HG02852 (cell line): Measurements from ENCODE around the gene GPR34.
"Not testable (repeated sequence)": the region's sequence is repeated elsewhere in the genome, so short reads cannot be mapped to it uniquely, and the experiment has no call there.

Source experiments
- ATAC-seq: cut with Tn5 transposase; IDR thresholded peaks from one replicate; pipeline ENCODE4 v1.9.1; 2021; ENCODE audit warnings: mild to moderate bottlenecking, moderate library complexity; ENCODE audit not compliant: unreplicated experiment

GPR34 gene

DNA sequence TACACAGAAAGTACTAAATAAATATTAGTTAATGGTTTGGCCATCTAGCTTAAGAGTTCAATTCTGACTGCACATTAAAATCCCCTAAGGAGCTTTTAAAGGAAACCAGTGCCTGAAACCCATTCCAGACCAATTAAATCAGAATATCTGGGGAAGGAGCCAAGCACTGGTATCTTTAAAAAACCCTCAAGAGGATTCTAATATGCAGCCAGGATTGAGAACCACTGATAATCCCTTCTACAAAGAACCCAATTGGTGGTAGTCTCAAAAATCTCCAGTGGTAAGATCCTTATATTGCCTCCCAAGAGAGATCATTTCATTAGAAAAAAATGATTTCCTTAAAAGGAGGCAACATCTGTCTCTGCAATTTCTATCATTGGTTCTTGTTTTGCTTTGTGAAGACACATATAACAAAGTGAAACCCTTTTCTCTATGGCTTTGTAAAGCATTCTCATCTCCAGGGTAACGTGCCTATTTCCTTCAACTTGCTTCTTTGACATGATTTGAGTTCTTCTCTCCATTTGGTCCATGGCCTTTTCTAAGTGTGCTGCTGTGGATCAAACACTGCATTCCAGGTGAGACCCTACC lies 3.5 kb downstream of the GPR34 start:
- ATAC-seq: no peak

- no peak for ATAC-seq
Measured at GRCh38 chrX:41693024-41693423, 4.3 kb downstream of the GPR34 start.

DNA sequence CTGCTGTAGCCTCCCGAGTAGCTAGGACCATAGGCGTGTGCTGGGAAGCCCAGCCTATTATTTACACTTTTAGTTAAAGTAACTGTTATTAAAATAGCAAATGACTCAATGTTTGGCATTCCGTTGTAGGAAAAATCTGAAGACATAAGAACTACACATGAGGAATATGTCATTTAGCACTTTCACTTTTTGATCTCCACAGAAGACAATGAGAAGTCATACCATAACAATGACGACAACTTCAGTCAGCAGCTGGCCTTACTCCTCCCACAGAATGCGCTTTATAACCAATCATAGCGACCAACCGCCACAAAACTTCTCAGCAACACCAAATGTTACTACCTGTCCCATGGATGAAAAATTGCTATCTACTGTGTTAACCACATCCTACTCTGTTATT lies 6.7 kb downstream of the GPR34 start:
- ATAC-seq: no peak

DNA sequence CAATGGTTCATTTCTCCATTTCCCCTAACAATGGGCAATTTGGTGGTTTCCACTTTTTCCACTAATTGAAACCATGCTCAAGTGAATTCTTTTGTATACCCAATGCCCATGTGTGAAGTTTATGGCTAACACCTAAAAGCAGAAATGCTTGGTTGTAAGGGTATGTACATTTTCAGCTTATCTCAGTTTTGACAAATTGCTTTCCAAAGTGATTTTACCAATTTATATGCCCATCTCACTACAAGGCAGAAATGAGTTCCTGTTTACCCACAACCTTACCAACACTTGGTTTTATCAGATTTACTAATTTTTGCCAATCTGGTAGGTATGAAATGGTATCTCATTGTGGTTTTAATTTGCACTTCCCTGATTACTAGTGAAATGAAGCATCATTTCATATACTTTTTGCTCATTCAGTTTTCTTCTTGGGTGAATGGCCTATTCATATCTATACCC lies 14.8 kb downstream of the GPR34 start:
- no peak for ATAC-seq

- no peak for ATAC-seq
Measured at GRCh38 chrX:41705042-41705441, 16.3 kb downstream of the GPR34 start.

- ATAC-seq: peak; percentile 93
Measured at GRCh38 chrX:41705680-41706374, 17.1 kb downstream of the GPR34 start.

GRCh38 chrX:41707218-41707617 lies 18.4 kb downstream of the GPR34 start:
- no peak for ATAC-seq

DNA sequence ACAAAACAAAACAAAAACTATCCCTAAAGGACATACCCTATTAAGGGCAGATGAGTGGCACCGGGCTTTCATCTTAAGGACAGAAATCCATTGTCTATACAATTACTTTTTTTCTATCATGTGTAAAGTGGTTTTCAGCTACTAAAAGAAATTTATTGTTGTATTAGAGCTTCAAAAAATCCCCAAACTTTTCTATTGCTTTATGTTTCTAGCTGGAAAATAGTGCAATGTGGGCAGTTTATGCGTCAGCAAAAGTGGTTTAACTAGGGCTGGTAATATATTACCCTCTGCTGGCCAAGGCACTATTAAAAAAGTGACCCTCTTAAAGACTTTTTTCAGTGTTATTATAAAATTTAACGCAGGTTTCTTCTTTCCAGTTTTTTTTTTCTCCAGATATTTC lies 19.7 kb downstream of the GPR34 start:
- ATAC-seq: no peak

DNA sequence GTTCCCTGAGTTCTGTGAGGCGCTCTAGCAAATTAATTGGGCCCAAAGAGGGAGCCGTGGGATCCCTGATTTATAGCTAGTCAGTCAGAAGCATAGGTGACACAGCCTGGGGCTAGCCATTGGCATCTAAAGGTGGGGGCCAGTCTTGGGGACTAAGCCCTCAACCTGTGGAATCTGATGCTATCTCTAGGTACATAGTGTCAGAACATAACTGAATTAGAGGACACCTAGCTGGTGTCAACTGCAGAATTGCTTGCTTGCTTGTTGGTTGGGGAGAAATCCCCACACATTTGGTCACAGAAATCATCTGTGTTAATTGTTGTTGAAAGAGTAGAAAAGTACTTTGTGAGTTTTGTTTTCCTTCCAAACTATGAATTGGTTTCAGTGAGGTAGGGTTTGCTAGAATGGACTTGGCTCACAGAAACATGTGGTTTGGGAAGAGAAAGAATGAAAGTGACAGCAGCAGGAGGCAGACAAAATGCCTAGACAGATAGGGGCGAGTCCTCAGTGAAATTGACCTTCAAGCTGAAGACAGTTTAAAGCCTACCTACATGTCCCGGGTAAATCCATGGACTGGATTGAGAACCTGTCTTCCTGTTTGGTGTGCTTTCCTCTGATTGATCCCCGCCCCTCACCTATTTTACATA lies 22.4 kb downstream of the GPR34 start:
- no peak for ATAC-seq

- no peak for ATAC-seq
Measured at GRCh38 chrX:41716222-41716621, 27.4 kb downstream of the GPR34 start.

GRCh38 chrX:41716767-41717473 lies 28.1 kb downstream of the GPR34 start:
- ATAC-seq: no peak

DNA sequence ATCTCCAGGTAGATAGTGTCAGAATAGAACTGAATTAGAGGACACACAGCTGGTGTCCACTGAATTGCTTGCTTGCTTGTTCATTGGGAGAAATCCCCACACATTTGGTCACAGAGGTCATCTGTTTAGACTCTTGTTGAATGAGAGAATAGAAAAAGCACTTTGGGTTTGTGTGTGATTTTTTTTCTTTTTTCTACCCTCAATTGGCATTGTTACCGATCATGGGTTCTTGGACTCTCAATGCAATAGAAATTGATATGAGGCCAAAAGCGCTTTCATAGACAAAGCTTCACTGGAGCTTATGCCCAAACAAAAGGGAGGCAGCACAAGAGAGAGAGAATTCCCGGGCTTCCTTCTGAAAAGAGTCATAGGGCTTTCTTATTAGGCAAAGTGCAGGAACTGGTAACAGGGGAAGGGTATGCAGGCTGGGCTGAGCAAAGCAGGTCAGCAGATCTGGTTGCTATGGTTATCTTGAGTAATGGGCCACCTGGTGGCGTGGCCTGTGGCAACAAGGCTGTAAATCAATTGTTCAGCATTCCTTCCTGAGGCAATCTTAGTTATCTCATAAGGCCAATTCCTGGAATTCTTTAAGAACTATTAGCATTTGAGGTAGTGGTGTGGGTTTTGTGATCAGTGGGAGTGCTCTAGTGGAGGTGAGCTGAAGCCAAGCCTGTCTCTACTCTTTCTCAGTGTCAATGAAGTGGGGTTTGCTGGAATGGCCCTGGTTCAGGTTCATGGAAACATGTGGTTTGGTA lies 29.9 kb downstream of the GPR34 start:
- ATAC-seq: no peak

GRCh38 chrX:41719610-41720009 lies 30.8 kb downstream of the GPR34 start:
- ATAC-seq: not testable (repeated sequence)

GRCh38 chrX:41720125-41720779 lies 31.5 kb downstream of the GPR34 start:
- ATAC-seq: peak; percentile 85

DNA sequence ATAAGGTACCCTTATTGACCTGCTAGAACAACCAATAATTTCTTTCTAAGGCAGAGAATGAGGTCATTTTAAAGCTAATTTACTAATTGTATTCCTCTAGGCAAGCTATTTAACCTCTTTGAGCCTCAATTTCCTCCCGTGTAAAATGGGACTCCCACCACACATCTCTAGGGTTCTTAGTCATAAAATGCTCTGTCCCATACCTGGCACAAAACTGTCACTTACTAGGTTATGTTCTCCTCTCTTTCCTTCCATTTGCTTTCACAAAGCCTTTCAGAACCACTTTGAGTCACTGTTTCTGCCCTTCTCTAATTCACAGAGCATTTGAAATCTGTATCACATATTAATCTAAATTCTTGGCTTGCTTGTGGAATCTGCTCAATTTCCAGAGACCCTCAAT lies 32.8 kb downstream of the GPR34 start:
- no peak for ATAC-seq

- no peak for ATAC-seq
Measured at GRCh38 chrX:41722214-41722613, 33.4 kb downstream of the GPR34 start.

- no peak for ATAC-seq
Measured at GRCh38 chrX:41722816-41723618, 34.2 kb downstream of the GPR34 start.

- no peak for ATAC-seq
Measured at GRCh38 chrX:41723826-41724225, 35.1 kb downstream of the GPR34 start, which contains the start of gene GPR82. TSS of gene GPR82 (plus strand) at chrX:41724181. CDS start at chrX:41727027, 2,846 bp downstream.

DNA sequence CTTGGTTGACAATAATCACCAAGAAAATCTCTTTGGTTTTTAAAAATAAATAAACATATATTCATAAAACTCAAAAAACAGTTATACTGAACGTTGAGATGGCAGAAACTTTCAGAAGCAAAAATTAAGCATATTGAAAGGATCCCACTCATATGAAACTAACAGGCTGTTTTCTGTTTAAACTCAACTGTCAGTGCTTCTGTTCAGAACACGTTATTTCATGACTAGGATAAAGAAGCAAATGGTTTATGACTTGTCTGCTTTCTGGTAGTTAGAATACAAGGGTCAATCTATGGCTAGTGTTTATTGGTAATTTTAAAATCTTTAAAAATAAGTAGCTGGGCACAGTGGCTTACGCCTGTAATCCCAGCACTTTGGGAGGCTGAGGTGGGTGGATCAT lies 39.4 kb downstream of the GPR34 start:
- ATAC-seq: peak; percentile 47
